Suprapubic skin (tissue), 4 donors: ENCODE results near the gene SHC4. TPM values are rescaled to one million over a fixed set of nuclear protein-coding genes. Genes with fewer than 3 reads are reported as not detected.

ENCODE experiments used
- DNase-seq, 2 donors: peaks; one replicate each; pipeline ENCODE4 v3.0.0-alpha.2; 2019; ENCODE audit warnings: low spot score in 2 of 2
- H3K27ac ChIP-seq: fragments of 200-600 bp; sonication (generic); one replicate; pipeline ENCODE4 v1.5.1; 2019
- H3K27me3 ChIP-seq: fragments of 200-600 bp; sonication (generic); one replicate; pipeline ENCODE4 v1.5.1; 2019
- H3K36me3 ChIP-seq: fragments of 200-600 bp; sonication (generic); one replicate; pipeline ENCODE4 v1.5.1; 2019
- H3K4me1 ChIP-seq: fragments of 200-600 bp; sonication (generic); one replicate; pipeline ENCODE4 v1.5.1; 2019
- H3K4me3 ChIP-seq: fragments of 200-600 bp; sonication (generic); one replicate; pipeline ENCODE4 v1.5.1; 2019; ENCODE audit warnings: mild to moderate bottlenecking
- H3K9me3 ChIP-seq: fragments of 200-600 bp; sonication (generic); one replicate; pipeline ENCODE4 v1.5.1; 2019
- CTCF ChIP-seq, 2 donors: fragments of 200-600 bp in 1 of 2; fragments of 450-650 bp in 1 of 2; sonication (generic) in 1 of 2; IDR thresholded peaks; one replicate each; pipeline ENCODE4 v1.5.1; 2016 to 2019; ENCODE audit warnings: antibody characterized with exemption in 2 of 2, mild to moderate bottlenecking in 1 of 2, moderate library complexity in 1 of 2
- EP300 ChIP-seq: sonication (generic); formaldehyde crosslinking; IDR thresholded peaks from one replicate; pipeline ENCODE4 v1.6.1; 2017; ENCODE audit warnings: antibody characterized with exemption
- POLR2A ChIP-seq, 2 donors: fragments of 450-650 bp; IDR thresholded peaks; one replicate each; pipeline ENCODE4 v1.6.1; 2017; ENCODE audit warnings: antibody characterized with exemption in 2 of 2, mild to moderate bottlenecking in 2 of 2, moderate library complexity in 2 of 2
- POLR2AphosphoS5 ChIP-seq, 3 donors: sonication (generic); formaldehyde crosslinking; IDR thresholded peaks; one replicate each; pipeline ENCODE4 v1.6.1; 2017; ENCODE audit warnings: antibody characterized with exemption in 3 of 3
- WGBS: methylation state at CpG from one replicate; pipeline ENCODE4 v1.1.5; 2018; 5-methylcytosine and 5-hydroxymethylcytosine counted together
- total RNA-seq, 4 donors: library from RNA; depleted of rRNA; stranded (reverse); fragments of >200 nt; gene quantifications; one replicate each; pipeline ENCODE4 v1.1.0, GENCODE V29; 2016

The SHC4 gene
- total RNA-seq, 4 donors from 2014 or later = 1.4 to 2.5 (median 1.6) TPM

DNA sequence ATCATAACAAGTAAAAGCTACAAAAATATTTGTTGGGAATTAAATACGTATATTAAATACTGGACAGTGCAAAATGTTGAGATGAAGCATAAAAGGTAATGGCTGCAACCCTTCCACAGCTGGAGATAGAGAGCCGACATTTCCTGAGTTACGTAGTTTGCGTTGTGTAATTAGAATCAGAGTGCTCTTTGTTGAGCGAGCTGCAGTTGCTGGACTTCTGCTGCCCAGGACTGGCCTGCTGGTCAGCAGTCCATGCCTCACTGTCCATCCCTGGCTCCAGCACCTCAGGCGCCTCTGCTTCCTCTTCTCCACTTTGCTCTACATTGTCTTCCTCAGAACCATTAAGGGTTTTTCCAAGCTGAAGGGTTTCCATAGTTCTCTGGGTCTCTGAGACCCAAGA, 28.4 kb upstream of the SHC4 start:
- peaks cover 50% of the 10 kb centered on the region for H3K36me3 ChIP-seq
- DNase-seq = no peak

DNA sequence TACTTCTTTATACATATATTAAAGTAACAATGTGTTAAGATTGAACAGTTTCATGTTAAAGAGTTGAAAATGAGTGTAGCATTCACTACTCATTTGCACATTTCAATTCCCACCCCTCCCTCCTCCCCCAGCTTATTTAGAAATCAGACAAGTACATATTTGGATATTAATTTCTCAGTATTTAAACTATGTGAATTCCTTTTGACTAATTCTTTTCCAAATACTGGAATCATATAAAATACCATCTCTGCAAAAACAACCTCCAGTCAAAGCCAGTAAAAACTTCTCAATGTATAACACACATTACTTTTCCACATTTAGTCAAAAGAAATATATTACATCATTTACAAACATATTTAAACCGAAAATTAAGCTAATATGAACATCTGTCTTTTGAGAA, 25.5 kb upstream of the SHC4 start:
- peaks cover 32% of the 10 kb centered on the region for H3K36me3 ChIP-seq
- DNase-seq = no peak
- 73% methylated on average over 1 of the region's 1 CpG for WGBS

More for the DNA sequence above, 28.4 kb upstream of the SHC4 start:
- H3K27me3 ChIP-seq = no peaks in the 10 kb centered on the region
- no peak overlapping the region for H3K27ac ChIP-seq
- H3K9me3 ChIP-seq = no peaks in the 10 kb centered on the region
- TF ChIP-seq POLR2A (IDR thresholded peaks at IDR 0.05) = no peak
- TF ChIP-seq POLR2AphosphoS5 (IDR thresholded peaks at IDR 0.05) = no peak
- TF ChIP-seq EP300 = no peak
- no peak for TF ChIP-seq CTCF (IDR thresholded peaks at IDR 0.05)
- H3K4me3 ChIP-seq = no peak overlapping the region
- H3K4me1 ChIP-seq = no peaks in the 10 kb centered on the region
- WGBS = 90% methylated on average over 6 of the region's 6 CpGs

DNA sequence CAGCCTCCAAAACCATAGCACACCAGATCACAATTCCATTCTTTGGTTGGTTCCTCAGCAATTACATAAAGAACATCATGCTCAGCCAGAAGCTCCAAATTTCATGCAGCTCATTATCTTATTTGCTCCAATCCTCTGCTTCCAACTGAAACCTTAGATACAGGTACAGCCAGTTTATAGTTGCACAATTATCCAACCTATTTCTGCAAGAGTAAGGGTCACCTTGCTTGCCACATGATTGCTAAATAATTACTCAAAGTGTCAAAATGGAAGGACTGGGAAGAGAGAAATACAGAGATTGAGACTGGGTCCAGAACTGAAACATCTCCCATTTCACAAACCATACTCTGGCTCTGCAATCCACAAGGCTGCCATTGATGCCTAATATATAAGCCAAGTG, 23.4 kb upstream of the SHC4 start:
- TF ChIP-seq CTCF (IDR thresholded peaks at IDR 0.05) (no peak), POLR2AphosphoS5 (IDR thresholded peaks at IDR 0.05) (no peak), EP300 (no peak)
- peaks cover 24% of the 10 kb centered on the region for H3K36me3 ChIP-seq
- no peak overlapping the region for H3K4me3 ChIP-seq
- no peaks in the 10 kb centered on the region for H3K27me3 ChIP-seq
- H3K9me3 ChIP-seq = no peaks in the 10 kb centered on the region
- no peak overlapping the region for H3K27ac ChIP-seq
- no peak for DNase-seq
- H3K4me1 ChIP-seq = peaks cover 7% of the 10 kb centered on the region

More for the DNA sequence above, 25.5 kb upstream of the SHC4 start:
- H3K27ac ChIP-seq = no peak overlapping the region
- no peak overlapping the region for H3K4me3 ChIP-seq
- H3K9me3 ChIP-seq = no peaks in the 10 kb centered on the region
- H3K27me3 ChIP-seq = no peaks in the 10 kb centered on the region
- peaks cover 4% of the 10 kb centered on the region for H3K4me1 ChIP-seq
- no peak for TF ChIP-seq POLR2AphosphoS5 (IDR thresholded peaks at IDR 0.05)
- TF ChIP-seq CTCF (IDR thresholded peaks at IDR 0.05) = no peak
- TF ChIP-seq EP300 = no peak
- no peak for TF ChIP-seq POLR2A (IDR thresholded peaks at IDR 0.05)

- H3K36me3 ChIP-seq = peaks cover 15% of the 10 kb centered on the region
- no peak for DNase-seq
- H3K27ac ChIP-seq = no peak overlapping the region
- peaks cover 11% of the 10 kb centered on the region for H3K4me1 ChIP-seq
- H3K27me3 ChIP-seq = no peaks in the 10 kb centered on the region
- no peak for TF ChIP-seq POLR2A (IDR thresholded peaks at IDR 0.05)
- no peak for TF ChIP-seq EP300
- no peak overlapping the region for H3K4me3 ChIP-seq
- H3K9me3 ChIP-seq = no peaks in the 10 kb centered on the region
- 75% methylated on average over 5 of the region's 5 CpGs for WGBS
These were observed 22.5 kb upstream of the SHC4 start for GRCh38 chr15:48986240-48986639.

DNA sequence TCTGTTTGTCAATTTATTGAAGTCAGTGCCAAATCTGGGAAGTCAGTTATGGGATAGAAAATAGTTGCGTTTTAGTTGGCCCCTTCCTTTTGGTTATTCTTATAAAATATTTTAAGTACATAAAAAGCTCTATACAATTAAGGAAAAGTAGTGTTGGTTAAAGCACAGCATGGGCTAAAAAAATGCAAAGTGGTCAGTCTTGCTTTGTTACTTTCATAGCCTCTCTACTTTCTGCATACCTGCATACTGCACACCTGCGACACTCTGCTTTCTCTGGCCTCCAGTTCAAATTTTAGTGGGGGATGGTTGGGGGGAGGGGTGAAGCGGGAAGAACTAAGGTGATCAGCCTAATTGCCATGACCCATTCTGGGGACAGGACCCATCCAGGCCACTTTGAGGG, 21.8 kb upstream of the SHC4 start:
- Histone ChIP-seq H3K27ac (no peak overlapping the region), H3K4me3 (no peak overlapping the region), H3K9me3 (no peaks in the 10 kb centered on the region), H3K27me3 (no peaks in the 10 kb centered on the region), H3K4me1 (peaks cover 11% of the 10 kb centered on the region), H3K36me3 (peaks cover 9% of the 10 kb centered on the region)
- 63% methylated on average over 3 of the region's 3 CpGs for WGBS
- no peak for TF ChIP-seq POLR2A (IDR thresholded peaks at IDR 0.05)
- no peak for DNase-seq

- TF ChIP-seq POLR2AphosphoS5 (IDR thresholded peaks at IDR 0.05) = no peak
- no peak for TF ChIP-seq CTCF (IDR thresholded peaks at IDR 0.05)
- no peak for TF ChIP-seq POLR2A (IDR thresholded peaks at IDR 0.05)
- no peak for TF ChIP-seq EP300
- H3K27me3 ChIP-seq = no peaks in the 10 kb centered on the region
- no peak for DNase-seq
- H3K4me3 ChIP-seq = no peak overlapping the region
- no peaks in the 10 kb centered on the region for H3K9me3 ChIP-seq
- WGBS = 46% methylated on average over 4 of the region's 4 CpGs
- H3K4me1 ChIP-seq = peaks cover 11% of the 10 kb centered on the region
- peaks cover 3% of the 10 kb centered on the region for H3K36me3 ChIP-seq
- H3K27ac ChIP-seq = peak overlapping the region; percentile 20
These were observed 21.2 kb upstream of the SHC4 start for GRCh38 chr15:48984811-48985352.
